Measurements from ENCODE around the gene ELMO3. TPM values are rescaled to one million over a fixed set of nuclear protein-coding genes. Genes with fewer than 3 reads are reported as not detected.

ELMO3 gene
- total and polyA plus RNA-seq, 2 of the 13 experiments (the other 11 are each of a cell fraction or from before 2014, with no cell fraction given), result 2.6 to 4.0 TPM

DNA sequence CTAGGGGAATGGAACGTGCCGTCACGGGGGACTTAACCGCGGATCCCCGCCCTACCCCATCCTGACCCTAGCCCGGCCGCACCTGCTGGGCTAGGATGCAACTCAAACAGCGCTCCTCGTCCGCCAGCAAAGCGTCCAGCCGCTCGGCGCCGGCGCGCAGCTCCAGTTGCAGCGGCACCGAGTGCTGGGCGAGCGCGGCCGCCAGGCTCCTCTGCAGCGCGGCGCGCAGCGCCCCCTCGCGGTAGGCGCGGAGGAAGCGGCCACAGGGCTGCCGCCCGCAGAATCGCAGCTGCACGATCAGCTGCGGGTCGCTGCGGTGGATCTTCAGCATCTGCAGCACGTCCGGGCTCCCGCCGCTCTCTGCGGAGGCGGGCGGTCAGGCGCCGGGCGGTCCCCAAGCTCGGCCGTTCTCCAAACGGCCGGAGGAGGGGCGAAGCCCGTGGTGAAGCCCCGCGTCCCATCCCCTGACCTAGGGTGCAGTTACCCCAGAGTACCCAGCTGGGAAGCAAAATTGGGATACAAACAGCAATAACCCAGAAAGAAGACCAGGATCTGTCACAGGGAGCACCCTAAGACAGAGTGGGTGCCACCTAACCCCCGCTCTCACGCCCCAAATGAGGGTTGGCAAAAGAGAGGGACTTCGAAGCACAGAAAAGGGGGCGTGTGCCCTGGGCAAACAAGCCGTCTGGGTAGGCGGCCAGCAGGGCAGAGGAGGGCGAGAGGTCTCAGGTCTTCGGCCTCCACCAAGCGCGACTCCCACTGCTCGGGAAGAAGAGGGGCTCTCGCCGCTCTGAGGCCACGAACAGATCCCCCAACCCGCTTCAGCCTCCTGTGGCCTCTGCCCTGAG is 43.4 kb upstream of the ELMO3 start (continued):
- TF ChIP-seq, protein P1, sequence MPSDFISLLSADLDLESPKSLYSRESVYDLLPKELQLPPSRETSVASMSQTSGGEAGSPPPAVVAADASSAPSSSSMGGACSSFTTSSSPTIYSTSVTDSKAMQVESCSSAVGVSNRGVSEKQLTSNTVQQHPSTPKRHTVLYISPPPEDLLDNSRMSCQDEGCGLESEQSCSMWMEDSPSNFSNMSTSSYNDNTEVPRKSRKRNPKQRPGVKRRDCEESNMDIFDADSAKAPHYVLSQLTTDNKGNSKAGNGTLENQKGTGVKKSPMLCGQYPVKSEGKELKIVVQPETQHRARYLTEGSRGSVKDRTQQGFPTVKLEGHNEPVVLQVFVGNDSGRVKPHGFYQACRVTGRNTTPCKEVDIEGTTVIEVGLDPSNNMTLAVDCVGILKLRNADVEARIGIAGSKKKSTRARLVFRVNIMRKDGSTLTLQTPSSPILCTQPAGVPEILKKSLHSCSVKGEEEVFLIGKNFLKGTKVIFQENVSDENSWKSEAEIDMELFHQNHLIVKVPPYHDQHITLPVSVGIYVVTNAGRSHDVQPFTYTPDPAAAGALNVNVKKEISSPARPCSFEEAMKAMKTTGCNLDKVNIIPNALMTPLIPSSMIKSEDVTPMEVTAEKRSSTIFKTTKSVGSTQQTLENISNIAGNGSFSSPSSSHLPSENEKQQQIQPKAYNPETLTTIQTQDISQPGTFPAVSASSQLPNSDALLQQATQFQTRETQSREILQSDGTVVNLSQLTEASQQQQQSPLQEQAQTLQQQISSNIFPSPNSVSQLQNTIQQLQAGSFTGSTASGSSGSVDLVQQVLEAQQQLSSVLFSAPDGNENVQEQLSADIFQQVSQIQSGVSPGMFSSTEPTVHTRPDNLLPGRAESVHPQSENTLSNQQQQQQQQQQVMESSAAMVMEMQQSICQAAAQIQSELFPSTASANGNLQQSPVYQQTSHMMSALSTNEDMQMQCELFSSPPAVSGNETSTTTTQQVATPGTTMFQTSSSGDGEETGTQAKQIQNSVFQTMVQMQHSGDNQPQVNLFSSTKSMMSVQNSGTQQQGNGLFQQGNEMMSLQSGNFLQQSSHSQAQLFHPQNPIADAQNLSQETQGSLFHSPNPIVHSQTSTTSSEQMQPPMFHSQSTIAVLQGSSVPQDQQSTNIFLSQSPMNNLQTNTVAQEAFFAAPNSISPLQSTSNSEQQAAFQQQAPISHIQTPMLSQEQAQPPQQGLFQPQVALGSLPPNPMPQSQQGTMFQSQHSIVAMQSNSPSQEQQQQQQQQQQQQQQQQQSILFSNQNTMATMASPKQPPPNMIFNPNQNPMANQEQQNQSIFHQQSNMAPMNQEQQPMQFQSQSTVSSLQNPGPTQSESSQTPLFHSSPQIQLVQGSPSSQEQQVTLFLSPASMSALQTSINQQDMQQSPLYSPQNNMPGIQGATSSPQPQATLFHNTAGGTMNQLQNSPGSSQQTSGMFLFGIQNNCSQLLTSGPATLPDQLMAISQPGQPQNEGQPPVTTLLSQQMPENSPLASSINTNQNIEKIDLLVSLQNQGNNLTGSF (CRISPR knock-in tag; IDR thresholded peaks at IDR 0.05), result 0 out of 2 replicates have a peak, but pooled peaks have one; percentile 49
- TF ChIP-seq PHB2 (IDR thresholded peaks at IDR 0.05; ENCODE audit: partially characterized antibody) (no peak), NFYB (CRISPR knock-in tag; IDR thresholded peaks at IDR 0.05) (no peak), NR2C2 (CRISPR knock-in tag; IDR thresholded peaks at IDR 0.05; ENCODE audit: borderline replicate concordance) (no peak; the same call in 1 of the 2 replicates), RCOR2 (CRISPR knock-in tag; IDR thresholded peaks at IDR 0.05) (no peak), ZBTB7B (CRISPR knock-in tag; IDR thresholded peaks at IDR 0.05) (peak; percentile 77; the same call in 1 of the 2 replicates), SRSF4 (IDR thresholded peaks at IDR 0.05; ENCODE audit: low read depth, low read length, poor library complexity, severe bottlenecking) (no peak), ZSCAN31 (CRISPR knock-in tag; IDR thresholded peaks at IDR 0.05; ENCODE audit: low read depth) (no peak), SSRP1 (CRISPR knock-in tag; IDR thresholded peaks at IDR 0.05) (no peak), ZNF121 (CRISPR knock-in tag; IDR thresholded peaks at IDR 0.05) (no peak), HNF4A (CRISPR knock-in tag; IDR thresholded peaks at IDR 0.05) (no peak)
- TF ChIP-seq, protein P2, sequence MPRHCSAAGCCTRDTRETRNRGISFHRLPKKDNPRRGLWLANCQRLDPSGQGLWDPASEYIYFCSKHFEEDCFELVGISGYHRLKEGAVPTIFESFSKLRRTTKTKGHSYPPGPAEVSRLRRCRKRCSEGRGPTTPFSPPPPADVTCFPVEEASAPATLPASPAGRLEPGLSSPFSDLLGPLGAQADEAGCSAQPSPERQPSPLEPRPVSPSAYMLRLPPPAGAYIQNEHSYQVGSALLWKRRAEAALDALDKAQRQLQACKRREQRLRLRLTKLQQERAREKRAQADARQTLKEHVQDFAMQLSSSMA (CRISPR knock-in tag; IDR thresholded peaks at IDR 0.05), result no peak
- TF ChIP-seq, protein P3, sequence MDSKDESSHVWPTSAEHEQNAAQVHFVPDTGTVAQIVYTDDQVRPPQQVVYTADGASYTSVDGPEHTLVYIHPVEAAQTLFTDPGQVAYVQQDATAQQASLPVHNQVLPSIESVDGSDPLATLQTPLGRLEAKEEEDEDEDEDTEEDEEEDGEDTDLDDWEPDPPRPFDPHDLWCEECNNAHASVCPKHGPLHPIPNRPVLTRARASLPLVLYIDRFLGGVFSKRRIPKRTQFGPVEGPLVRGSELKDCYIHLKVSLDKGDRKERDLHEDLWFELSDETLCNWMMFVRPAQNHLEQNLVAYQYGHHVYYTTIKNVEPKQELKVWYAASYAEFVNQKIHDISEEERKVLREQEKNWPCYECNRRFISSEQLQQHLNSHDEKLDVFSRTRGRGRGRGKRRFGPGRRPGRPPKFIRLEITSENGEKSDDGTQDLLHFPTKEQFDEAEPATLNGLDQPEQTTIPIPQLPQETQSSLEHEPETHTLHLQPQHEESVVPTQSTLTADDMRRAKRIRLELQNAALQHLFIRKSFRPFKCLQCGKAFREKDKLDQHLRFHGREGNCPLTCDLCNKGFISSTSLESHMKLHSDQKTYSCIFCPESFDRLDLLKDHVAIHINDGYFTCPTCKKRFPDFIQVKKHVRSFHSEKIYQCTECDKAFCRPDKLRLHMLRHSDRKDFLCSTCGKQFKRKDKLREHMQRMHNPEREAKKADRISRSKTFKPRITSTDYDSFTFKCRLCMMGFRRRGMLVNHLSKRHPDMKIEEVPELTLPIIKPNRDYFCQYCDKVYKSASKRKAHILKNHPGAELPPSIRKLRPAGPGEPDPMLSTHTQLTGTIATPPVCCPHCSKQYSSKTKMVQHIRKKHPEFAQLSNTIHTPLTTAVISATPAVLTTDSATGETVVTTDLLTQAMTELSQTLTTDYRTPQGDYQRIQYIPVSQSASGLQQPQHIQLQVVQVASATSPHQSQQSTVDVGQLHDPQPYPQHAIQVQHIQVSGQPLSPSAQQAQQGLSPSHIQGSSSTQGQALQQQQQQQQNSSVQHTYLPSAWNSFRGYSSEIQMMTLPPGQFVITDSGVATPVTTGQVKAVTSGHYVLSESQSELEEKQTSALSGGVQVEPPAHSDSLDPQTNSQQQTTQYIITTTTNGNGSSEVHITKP (CRISPR knock-in tag; IDR thresholded peaks at IDR 0.05; ENCODE audit: low read depth), result no peak
- TF ChIP-seq, protein P4, sequence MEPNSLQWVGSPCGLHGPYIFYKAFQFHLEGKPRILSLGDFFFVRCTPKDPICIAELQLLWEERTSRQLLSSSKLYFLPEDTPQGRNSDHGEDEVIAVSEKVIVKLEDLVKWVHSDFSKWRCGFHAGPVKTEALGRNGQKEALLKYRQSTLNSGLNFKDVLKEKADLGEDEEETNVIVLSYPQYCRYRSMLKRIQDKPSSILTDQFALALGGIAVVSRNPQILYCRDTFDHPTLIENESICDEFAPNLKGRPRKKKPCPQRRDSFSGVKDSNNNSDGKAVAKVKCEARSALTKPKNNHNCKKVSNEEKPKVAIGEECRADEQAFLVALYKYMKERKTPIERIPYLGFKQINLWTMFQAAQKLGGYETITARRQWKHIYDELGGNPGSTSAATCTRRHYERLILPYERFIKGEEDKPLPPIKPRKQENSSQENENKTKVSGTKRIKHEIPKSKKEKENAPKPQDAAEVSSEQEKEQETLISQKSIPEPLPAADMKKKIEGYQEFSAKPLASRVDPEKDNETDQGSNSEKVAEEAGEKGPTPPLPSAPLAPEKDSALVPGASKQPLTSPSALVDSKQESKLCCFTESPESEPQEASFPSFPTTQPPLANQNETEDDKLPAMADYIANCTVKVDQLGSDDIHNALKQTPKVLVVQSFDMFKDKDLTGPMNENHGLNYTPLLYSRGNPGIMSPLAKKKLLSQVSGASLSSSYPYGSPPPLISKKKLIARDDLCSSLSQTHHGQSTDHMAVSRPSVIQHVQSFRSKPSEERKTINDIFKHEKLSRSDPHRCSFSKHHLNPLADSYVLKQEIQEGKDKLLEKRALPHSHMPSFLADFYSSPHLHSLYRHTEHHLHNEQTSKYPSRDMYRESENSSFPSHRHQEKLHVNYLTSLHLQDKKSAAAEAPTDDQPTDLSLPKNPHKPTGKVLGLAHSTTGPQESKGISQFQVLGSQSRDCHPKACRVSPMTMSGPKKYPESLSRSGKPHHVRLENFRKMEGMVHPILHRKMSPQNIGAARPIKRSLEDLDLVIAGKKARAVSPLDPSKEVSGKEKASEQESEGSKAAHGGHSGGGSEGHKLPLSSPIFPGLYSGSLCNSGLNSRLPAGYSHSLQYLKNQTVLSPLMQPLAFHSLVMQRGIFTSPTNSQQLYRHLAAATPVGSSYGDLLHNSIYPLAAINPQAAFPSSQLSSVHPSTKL (CRISPR knock-in tag; IDR thresholded peaks at IDR 0.05), result peak; percentile 38

Measured in HepG2 (cell line).